Hepatocyte (in vitro differentiated cells): ENCODE measurements around the gene PLPPR1. TPM values are rescaled to one million over a fixed set of nuclear protein-coding genes. Genes with fewer than 3 reads are reported as not detected.
"Not testable (repeated sequence)": the region's sequence is repeated elsewhere in the genome, so short reads cannot be mapped to it uniquely, and the experiment has no call there.

Experiments
- DNase-seq: peaks from one replicate; pipeline ENCODE4 v3.0.0-alpha.2; 2016; ENCODE audit warnings: low spot score
- H2AFZ ChIP-seq: fragments of 200-600 bp; sonication (generic); 2 replicates; pipeline ENCODE4 v1.6.0; 2016; ENCODE audit warnings: antibody characterized with exemption, mild to moderate bottlenecking
- H3K27ac ChIP-seq: fragments of 200-600 bp; sonication (generic); 2 replicates; pipeline ENCODE4 v1.5.1; 2016; ENCODE audit warnings: mild to moderate bottlenecking
- H3K27me3 ChIP-seq: fragments of 200-600 bp; sonication (generic); 2 replicates; pipeline ENCODE4 v1.6.1; 2016
- H3K36me3 ChIP-seq: fragments of 200-600 bp; sonication (generic); replicated peaks from 2 replicates; pipeline ENCODE4 v1.5.1; 2016; ENCODE audit warnings: low read depth; ENCODE audit not compliant: insufficient read depth
- H3K4me1 ChIP-seq: fragments of 200-600 bp; sonication (generic); 2 replicates; pipeline ENCODE4 v1.5.1; 2016; ENCODE audit warnings: mild to moderate bottlenecking, moderate library complexity; ENCODE audit not compliant: insufficient read depth
- H3K4me2 ChIP-seq: fragments of 200-600 bp; sonication (generic); 2 replicates; pipeline ENCODE4 v1.6.0; 2016
- H3K4me3 ChIP-seq: fragments of 200-600 bp; sonication (generic); 2 replicates; pipeline ENCODE4 v1.5.1; 2016; ENCODE audit warnings: mild to moderate bottlenecking
- H3K79me2 ChIP-seq: fragments of 200-600 bp; sonication (generic); 2 replicates; pipeline ENCODE4 v1.6.0; 2017; ENCODE audit warnings: mild to moderate bottlenecking
- H3K9me2 ChIP-seq: fragments of 200-600 bp; sonication (generic); replicated peaks from 2 replicates; pipeline ENCODE4 v1.6.0; 2017; ENCODE audit warnings: mild to moderate bottlenecking; ENCODE audit not compliant: insufficient read depth
- H3K9me3 ChIP-seq: fragments of 200-600 bp; sonication (generic); 2 replicates; pipeline ENCODE4 v1.5.1; 2016; ENCODE audit warnings: low read depth, mild to moderate bottlenecking
- H4K20me1 ChIP-seq: fragments of 200-600 bp; sonication (generic); 2 replicates; pipeline ENCODE4 v1.6.0; 2016; ENCODE audit warnings: mild to moderate bottlenecking; ENCODE audit not compliant: insufficient read depth, poor library complexity, severe bottlenecking
- EZH2 ChIP-seq: fragments of 200-600 bp; sonication (generic); IDR thresholded peaks from 2 replicates; pipeline ENCODE4 v1.6.1; 2016; ENCODE audit warnings: antibody characterized with exemption, mild to moderate bottlenecking, borderline replicate concordance
- EZH2phosphoT487 ChIP-seq: fragments of 200-600 bp; sonication (generic); IDR thresholded peaks from one replicate; pipeline ENCODE4 v1.6.1; 2018; ENCODE audit warnings: antibody characterized with exemption, mild to moderate bottlenecking, low read depth, moderate library complexity; ENCODE audit not compliant: unreplicated experiment, severe bottlenecking
- WGBS: methylation state at CpG from one replicate; pipeline ENCODE4 v1.1.6; 2016; ENCODE audit warnings: low lambda C conversion rate; ENCODE audit errors: missing lambda C conversion rate; 5-methylcytosine and 5-hydroxymethylcytosine counted together
- polyA plus RNA-seq: library from polyadenylated mRNA; unstranded; fragments of >200 nt; fragmentation: Nextera tagmentation; extraction: Ambion mirVana; gene quantifications from 2 replicates; pipeline ENCODE4 v1.2.1, GENCODE V29; 2016
- total RNA-seq: library from RNA; depleted of rRNA; stranded (reverse); fragments of >200 nt; gene quantifications from 2 replicates; pipeline ENCODE4 v1.2.3, GENCODE V29; 2014
- TF ChIP-seq, protein P1 (sequence below): fragments of 200-600 bp; sonication (generic); IDR thresholded peaks from 2 replicates; pipeline ENCODE4 v1.5.1; 2016; ENCODE audit warnings: antibody characterized with exemption, mild to moderate bottlenecking; ENCODE audit not compliant: poor library complexity

The PLPPR1 gene
- total and polyA plus RNA-seq, 2 experiments from 2014 or later, result 0.27 to 2.1 TPM

DNA sequence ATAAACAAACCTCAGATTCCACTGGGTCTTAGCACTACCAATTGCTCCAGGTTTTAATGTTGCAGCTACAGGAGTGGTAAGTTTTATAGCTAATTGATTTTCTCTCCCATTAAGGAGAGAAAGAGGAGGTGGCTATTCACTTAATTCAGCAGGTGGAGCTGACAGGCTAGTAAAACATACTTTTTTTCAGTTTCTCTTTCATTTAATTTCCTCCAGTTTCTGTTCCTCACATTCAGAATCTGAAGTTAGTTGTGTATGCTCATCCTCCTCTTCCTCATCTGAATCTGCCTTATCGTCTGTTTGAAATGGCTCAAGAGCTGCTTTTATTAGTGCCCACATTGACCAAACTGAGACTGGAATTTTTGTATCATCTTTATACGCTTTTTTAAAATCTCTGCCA is 98.0 kb downstream of the PLPPR1 start:
- Histone ChIP-seq H3K4me3 (no peak overlapping the region), H4K20me1 (no peaks in the 10 kb centered on the region), H3K4me2 (no peak overlapping the region), H3K27ac (no peak overlapping the region), H3K36me3 (no peaks in the 10 kb centered on the region), H3K27me3 (no peaks in the 10 kb centered on the region), H3K9me3 (no peaks in the 10 kb centered on the region), H2AFZ (no peak overlapping the region), H3K9me2 (no peaks in the 10 kb centered on the region), H3K79me2 (no peaks in the 10 kb centered on the region), H3K4me1 (no peaks in the 10 kb centered on the region)
- WGBS, result 64% methylated on average over 2 of the region's 2 CpGs
- no peak for DNase-seq
- TF ChIP-seq, protein P1, sequence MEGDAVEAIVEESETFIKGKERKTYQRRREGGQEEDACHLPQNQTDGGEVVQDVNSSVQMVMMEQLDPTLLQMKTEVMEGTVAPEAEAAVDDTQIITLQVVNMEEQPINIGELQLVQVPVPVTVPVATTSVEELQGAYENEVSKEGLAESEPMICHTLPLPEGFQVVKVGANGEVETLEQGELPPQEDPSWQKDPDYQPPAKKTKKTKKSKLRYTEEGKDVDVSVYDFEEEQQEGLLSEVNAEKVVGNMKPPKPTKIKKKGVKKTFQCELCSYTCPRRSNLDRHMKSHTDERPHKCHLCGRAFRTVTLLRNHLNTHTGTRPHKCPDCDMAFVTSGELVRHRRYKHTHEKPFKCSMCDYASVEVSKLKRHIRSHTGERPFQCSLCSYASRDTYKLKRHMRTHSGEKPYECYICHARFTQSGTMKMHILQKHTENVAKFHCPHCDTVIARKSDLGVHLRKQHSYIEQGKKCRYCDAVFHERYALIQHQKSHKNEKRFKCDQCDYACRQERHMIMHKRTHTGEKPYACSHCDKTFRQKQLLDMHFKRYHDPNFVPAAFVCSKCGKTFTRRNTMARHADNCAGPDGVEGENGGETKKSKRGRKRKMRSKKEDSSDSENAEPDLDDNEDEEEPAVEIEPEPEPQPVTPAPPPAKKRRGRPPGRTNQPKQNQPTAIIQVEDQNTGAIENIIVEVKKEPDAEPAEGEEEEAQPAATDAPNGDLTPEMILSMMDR, result no peak
- TF ChIP-seq EZH2phosphoT487 (no peak), EZH2 (no peak)

GRCh38 chr9:101127369-101127768 is 98.8 kb downstream of the PLPPR1 start:
- not testable (repeated sequence) for H3K4me1 ChIP-seq, H2AFZ ChIP-seq, H3K9me2 ChIP-seq, H3K36me3 ChIP-seq, H3K79me2 ChIP-seq, H3K4me2 ChIP-seq, H3K27me3 ChIP-seq, H3K27ac ChIP-seq, DNase-seq, H3K9me3 ChIP-seq, H4K20me1 ChIP-seq, H3K4me3 ChIP-seq
- WGBS, result 66% methylated on average over 3 of the region's 3 CpGs

GRCh38 chr9:101128623-101129022 is 100.1 kb downstream of the PLPPR1 start:
- H3K4me1 ChIP-seq, result no peaks in the 10 kb centered on the region
- DNase-seq, result no peak
- H3K36me3 ChIP-seq, result no peaks in the 10 kb centered on the region
- no peak overlapping the region for H3K4me2 ChIP-seq
- H3K4me3 ChIP-seq, result no peak overlapping the region
- no peaks in the 10 kb centered on the region for H3K9me2 ChIP-seq
- no peaks in the 10 kb centered on the region for H4K20me1 ChIP-seq
- TF ChIP-seq, protein P1, result no peak
- TF ChIP-seq EZH2phosphoT487 (no peak), EZH2 (no peak)
- H3K27me3 ChIP-seq, result no peaks in the 10 kb centered on the region
- no peak overlapping the region for H3K27ac ChIP-seq
- no peaks in the 10 kb centered on the region for H3K9me3 ChIP-seq
- H3K79me2 ChIP-seq, result no peaks in the 10 kb centered on the region
- H2AFZ ChIP-seq, result no peak overlapping the region

DNA sequence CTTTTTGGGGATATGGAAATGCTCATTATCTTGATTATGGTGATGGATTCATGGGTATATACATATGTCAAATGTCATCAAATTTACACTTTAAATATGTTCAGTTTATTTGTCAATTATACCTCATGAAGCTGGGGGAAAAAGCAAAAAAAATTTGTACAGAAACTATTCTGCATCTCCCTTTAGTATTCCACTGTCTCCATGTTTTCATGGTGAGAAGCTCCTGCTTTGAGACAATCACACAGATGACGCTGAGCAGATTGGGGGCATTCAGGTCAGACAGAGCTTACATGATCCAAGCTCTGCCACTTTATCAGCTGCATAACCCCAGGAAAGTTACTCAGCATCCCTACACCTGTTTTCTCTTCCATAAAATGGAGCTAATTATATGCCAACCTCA is 101.5 kb downstream of the PLPPR1 start:
- no peaks in the 10 kb centered on the region for H3K27me3 ChIP-seq
- H3K4me2 ChIP-seq, result no peak overlapping the region
- no peaks in the 10 kb centered on the region for H3K9me2 ChIP-seq
- H3K4me3 ChIP-seq, result no peak overlapping the region
- no peak overlapping the region for H3K27ac ChIP-seq
- H3K9me3 ChIP-seq, result no peaks in the 10 kb centered on the region
- H3K79me2 ChIP-seq, result no peaks in the 10 kb centered on the region
- no peaks in the 10 kb centered on the region for H3K36me3 ChIP-seq
- no peaks in the 10 kb centered on the region for H3K4me1 ChIP-seq
- no peaks in the 10 kb centered on the region for H4K20me1 ChIP-seq
- no peak overlapping the region for H2AFZ ChIP-seq
- no peak for TF ChIP-seq EZH2phosphoT487
- no peak for TF ChIP-seq EZH2
- TF ChIP-seq, protein P1, result no peak
- DNase-seq, result no peak
- 79% methylated on average over 1 of the region's 1 CpG for WGBS
